HG02571 (cell line): ENCODE measurements around the gene XRCC4.
"Not testable (repeated sequence)": the region's sequence is repeated elsewhere in the genome, so short reads cannot be mapped to it uniquely, and the experiment has no call there.

Experiments used
- ATAC-seq: cut with Tn5 transposase; IDR thresholded peaks from one replicate; pipeline ENCODE4 v1.9.1; 2021; ENCODE audit warnings: mild to moderate bottlenecking, moderate library complexity; ENCODE audit not compliant: unreplicated experiment

The XRCC4 gene

GRCh38 chr5:83107692-83108420 is 30.5 kb downstream of the XRCC4 start:
- ATAC-seq = no peak

DNA sequence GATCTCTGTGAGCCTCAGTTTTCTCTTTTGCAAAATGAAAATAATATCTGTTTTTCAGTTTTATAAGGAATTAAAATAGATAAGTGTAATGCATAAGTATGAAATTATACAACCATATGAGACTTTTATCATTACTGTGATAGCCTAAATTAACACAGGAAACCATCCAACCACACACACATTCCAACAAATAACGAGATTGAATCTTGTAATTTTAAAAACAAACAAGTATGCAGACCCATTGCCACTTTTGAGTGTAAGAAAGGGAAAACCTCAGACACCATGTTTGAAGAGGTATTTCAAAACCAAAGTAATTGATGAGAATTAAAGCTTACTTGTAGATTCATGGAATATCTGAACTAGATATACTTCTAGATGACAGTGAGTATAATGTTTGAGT is 32.0 kb downstream of the XRCC4 start:
- no peak for ATAC-seq

DNA sequence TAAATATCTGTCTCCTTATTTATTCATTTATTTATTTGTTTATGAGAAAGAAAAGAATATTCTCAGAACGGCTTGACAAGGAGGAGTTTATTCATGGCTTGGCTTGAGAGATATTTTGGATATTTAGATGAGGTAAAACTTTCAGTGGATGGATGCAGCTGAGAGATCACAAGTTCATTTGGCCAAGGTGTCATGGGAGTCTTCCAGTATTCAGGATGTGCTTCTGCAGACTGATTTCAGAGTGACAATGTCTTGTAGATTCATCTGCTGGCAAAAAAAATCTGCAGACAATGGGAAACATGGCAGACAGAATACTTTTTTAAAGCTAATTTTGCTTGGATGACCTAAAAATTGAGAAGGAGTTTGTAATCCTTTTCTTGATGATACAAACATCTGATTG is 38.5 kb downstream of the XRCC4 start:
- ATAC-seq = no peak

- ATAC-seq = no peak
Measured at GRCh38 chr5:83118471-83118870, 41.1 kb downstream of the XRCC4 start.

- no peak for ATAC-seq
Measured at GRCh38 chr5:83118976-83119375, 41.6 kb downstream of the XRCC4 start.

DNA sequence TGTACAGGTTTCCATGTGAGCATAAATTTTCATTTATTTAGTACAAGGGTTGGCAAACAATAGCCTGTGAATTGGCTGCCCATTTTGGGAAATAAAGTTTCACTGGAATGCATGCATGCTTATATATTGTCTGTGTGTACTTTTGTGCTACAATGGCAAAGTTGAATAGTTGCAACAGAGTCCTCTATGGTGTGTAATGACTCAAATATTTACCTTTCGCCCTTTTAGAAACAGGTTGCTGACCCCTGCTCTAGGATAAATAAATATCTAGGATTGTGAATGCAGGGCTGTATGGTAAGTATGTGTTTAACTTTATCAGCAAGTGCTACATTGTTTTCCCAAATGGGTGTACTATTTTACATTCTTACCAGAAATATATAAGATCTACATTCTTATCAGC is 47.2 kb downstream of the XRCC4 start:
- no peak for ATAC-seq

GRCh38 chr5:83125560-83125959 is 48.2 kb downstream of the XRCC4 start:
- ATAC-seq = no peak

- no peak for ATAC-seq
Measured at GRCh38 chr5:83126501-83126900, 49.2 kb downstream of the XRCC4 start.

GRCh38 chr5:83133797-83134196 is 56.5 kb downstream of the XRCC4 start:
- no peak for ATAC-seq

- no peak for ATAC-seq
Measured at GRCh38 chr5:83142526-83142925, 65.2 kb downstream of the XRCC4 start.

DNA sequence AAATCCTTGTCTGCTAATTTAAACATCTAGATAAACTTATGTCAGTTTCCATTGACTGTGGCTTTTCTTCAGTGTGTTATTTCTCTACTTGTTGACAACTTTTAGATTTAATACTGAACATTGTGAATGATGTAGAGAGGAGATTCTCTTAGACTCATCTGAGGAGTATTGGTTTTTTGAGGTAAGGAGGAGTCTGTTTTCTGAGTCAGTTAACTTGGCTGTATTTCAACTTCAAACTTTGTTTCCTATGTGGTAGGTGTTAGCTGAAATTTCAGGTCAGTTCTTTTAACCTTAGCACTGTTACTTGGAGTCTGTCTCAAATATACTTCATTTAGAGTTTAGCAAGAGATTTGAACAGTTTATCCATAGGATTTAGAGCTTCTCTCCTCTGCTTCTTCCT is 67.9 kb downstream of the XRCC4 start:
- ATAC-seq = no peak

DNA sequence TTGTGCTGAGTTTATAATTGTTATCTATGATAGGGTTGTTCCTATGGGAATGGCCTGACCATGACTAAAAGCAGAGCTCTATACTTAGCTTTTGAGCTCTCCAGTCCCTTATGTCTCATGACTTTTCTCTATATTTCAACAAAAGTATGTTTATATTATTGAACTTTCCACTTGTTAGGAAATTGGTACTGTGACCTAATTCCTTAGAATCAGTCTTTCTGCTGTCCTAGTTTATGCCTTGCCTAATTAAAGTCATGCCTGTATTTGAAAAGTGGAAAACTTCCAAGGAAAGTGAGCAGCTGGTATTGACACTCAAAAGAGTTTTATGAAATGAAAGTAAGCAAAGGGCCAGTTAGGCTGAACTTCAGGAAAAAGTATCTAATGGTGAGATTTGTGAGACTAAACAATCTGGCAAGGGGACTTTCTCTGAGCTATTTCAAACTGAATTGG is 68.6 kb downstream of the XRCC4 start:
- ATAC-seq = no peak

- no peak for ATAC-seq
Measured at GRCh38 chr5:83146441-83146840, 69.1 kb downstream of the XRCC4 start.

- ATAC-seq = no peak
Measured at GRCh38 chr5:83147593-83147992, 70.2 kb downstream of the XRCC4 start.

GRCh38 chr5:83148370-83148769 is 71.0 kb downstream of the XRCC4 start:
- no peak for ATAC-seq

- no peak for ATAC-seq
Measured at GRCh38 chr5:83149671-83150070, 72.3 kb downstream of the XRCC4 start.

- no peak for ATAC-seq
Measured at GRCh38 chr5:83151821-83152220, 74.5 kb downstream of the XRCC4 start.

DNA sequence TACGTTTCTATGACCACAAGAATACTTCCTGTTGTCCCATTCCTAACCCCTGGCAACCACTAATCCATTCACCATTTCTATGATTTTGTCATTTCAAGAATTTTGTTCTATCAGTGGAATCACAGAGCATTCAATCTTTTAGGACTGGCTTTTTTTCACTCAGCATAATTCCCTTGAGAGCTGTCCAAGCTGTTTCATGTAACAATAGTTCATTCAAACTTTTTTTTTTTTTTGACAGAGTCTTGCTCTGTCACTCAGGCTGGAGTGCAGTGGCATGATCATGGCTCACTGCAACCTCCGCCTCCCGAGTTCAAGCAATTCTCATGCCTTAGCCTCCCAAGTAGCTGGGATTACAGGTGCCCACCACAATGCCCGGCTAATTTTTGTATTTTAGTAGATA is 75.6 kb downstream of the XRCC4 start:
- ATAC-seq = not testable (repeated sequence)

DNA sequence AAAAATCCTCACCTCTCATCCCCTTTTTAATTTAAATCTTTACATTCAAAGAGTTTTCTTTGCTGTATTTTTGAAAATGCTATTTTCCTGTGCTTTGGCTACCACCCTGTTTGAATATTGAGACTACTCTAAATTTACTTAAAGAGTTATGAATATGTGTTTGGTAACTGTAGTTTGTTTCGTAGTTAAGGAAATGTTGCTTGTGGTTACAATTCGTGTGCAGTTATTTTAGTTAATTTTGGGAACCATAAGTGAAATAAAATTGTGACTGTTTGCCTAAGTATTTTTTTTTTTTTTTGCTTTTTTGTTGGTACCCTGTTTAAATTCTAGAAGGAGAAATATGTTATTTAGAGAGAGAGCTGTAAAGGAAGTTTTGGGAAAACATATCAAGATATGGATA is 78.7 kb downstream of the XRCC4 start:
- no peak for ATAC-seq

GRCh38 chr5:83157163-83157562 is 79.8 kb downstream of the XRCC4 start:
- ATAC-seq = no peak

DNA sequence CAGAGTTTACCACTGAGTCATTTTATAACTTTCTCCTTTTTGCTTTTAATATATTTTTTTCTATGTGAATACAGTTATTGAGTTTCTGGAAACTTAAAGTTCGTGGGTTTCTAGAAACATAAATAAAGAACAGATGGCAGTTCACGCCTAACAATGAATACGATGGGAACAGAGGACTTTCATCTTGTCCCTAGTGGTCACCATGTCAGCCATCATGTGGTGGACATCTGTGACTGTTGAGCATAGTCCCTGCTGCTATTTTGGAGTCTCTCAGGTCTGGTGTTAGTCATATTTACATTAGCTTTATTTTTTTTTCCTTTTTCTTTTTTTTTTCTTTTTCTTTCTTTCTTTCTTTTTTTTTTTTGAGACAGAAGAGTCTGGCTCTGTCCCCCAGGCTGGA is 85.3 kb downstream of the XRCC4 start:
- ATAC-seq = no peak

DNA sequence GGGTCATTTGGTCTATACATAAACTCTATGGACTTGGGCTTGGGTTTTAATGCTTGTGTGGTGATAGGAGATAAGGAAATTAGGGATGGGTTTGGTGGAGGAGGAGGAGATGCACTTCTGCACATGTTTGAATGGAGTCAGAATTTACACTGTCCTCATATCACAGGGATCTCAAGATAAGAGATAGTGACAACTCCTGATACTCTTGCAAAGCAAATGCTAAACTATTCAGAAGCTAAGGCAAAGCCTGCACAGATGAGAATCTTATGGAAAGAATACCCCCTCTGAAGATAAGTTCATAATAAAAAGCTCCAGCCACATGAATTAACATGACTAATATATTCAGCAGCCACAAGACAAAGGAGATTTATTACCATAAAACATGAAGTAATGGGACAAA is 90.2 kb downstream of the XRCC4 start:
- no peak for ATAC-seq
